HUES64 (cell line): ENCODE results near the gene EGFLAM. TPM values are rescaled to one million over a fixed set of nuclear protein-coding genes. Genes with fewer than 3 reads are reported as not detected.

ENCODE experiments used
- H3K27ac ChIP-seq: 2 replicates; pipeline ENCODE4 v1.7.0; 2013; ENCODE audit warnings: low read depth, low read length, inconsistent platforms
- H3K27me3 ChIP-seq: 2 replicates; pipeline ENCODE4 v1.6.1; 2013; ENCODE audit warnings: mild to moderate bottlenecking, low read length; ENCODE audit not compliant: insufficient read depth
- H3K36me3 ChIP-seq: 2 replicates; pipeline ENCODE4 v1.6.1; 2013; ENCODE audit warnings: mild to moderate bottlenecking, low read length; ENCODE audit not compliant: insufficient read depth
- H3K4me1 ChIP-seq: 2 replicates; pipeline ENCODE4 v1.6.1; 2013; ENCODE audit warnings: mild to moderate bottlenecking, low read length, moderate library complexity; ENCODE audit not compliant: insufficient read depth
- H3K4me3 ChIP-seq: 2 replicates; pipeline ENCODE4 v1.5.1; 2013; ENCODE audit warnings: mild to moderate bottlenecking, low read length, moderate library complexity
- H3K9ac ChIP-seq: 2 replicates; pipeline ENCODE4 v1.6.1; 2013; ENCODE audit warnings: mild to moderate bottlenecking, low read depth, low read length
- H3K9me3 ChIP-seq: 2 replicates; pipeline ENCODE4 v1.6.1; 2013; ENCODE audit warnings: low read depth, low read length; ENCODE audit not compliant: insufficient read depth
- WGBS: fragments of 150-250, 120-280 bp; methylation state at CpG from one replicate; pipeline ENCODE4 v1.1.7; 2013; ENCODE audit warnings: missing lambda C conversion rate; 5-methylcytosine and 5-hydroxymethylcytosine counted together
- polyA plus RNA-seq, 2 experiments: library from polyadenylated mRNA; stranded (reverse); fragments of 50-300 nt; gene quantifications; one replicate each; pipeline ENCODE4 v1.2.3, GENCODE V29; 2013

EGFLAM gene
- polyA plus RNA-seq (2013, experiment 1 of 2) = 3.0 TPM
- 2.3 TPM for polyA plus RNA-seq (2013, experiment 2 of 2)

DNA sequence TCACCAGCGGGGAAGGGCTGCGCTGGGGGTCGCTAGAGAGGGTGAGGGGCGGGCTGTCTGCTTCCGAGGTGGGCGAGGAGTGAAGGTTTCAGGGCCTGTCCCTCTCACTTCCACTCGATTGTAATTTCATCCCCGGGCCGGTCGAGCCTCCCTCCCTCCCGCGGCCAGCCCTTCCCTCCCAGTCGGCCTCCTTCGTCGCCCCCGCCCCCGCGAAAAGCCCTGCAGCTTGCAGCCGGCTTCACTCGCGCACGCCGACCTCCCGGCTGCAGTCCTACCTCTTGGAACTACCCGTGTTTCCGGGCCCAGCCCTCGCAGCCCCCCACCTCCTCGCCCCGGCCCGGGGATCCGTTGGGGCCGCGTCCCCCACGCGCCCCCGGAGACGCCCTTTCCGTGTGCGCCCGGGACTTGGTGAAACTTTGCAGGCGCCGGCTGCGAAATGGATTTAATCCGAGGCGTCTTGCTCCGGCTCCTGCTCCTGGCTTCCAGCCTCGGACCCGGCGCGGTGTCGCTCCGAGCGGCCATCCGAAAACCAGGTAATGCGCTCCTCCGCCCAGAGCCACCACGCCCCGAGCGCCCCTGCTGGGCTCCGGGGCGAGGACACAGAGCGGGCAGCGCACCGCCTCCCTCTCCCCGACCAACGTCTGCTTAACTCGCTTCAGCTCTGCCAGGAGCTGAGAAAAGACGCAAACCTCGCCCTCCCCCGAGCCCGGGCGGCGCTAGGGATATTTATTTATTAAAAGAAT lies at the start of gene EGFLAM:
Gene EGFLAM (plus strand): TSS at position 241 of the 743 bp plus-strand sequence. CDS start 196 bp downstream, at position 437.
- under 1% methylated on average over 71 of the region's 73 CpGs for WGBS
- Histone ChIP-seq H3K27me3 (peaks cover 94% of the 10 kb centered on the region), H3K27ac (no peak within 1 kb of the TSS), H3K9ac (peak within 1 kb of the TSS; percentile 31; the same call in 1 of the 2 replicates), H3K9me3 (peaks cover 4% of the 10 kb centered on the region; the same call in 1 of the 2 replicates), H3K4me3 (peak within 1 kb of the TSS; percentile 57), H3K36me3 (no peaks in the 10 kb centered on the region), H3K4me1 (peaks cover 20% of the 10 kb centered on the region)

DNA sequence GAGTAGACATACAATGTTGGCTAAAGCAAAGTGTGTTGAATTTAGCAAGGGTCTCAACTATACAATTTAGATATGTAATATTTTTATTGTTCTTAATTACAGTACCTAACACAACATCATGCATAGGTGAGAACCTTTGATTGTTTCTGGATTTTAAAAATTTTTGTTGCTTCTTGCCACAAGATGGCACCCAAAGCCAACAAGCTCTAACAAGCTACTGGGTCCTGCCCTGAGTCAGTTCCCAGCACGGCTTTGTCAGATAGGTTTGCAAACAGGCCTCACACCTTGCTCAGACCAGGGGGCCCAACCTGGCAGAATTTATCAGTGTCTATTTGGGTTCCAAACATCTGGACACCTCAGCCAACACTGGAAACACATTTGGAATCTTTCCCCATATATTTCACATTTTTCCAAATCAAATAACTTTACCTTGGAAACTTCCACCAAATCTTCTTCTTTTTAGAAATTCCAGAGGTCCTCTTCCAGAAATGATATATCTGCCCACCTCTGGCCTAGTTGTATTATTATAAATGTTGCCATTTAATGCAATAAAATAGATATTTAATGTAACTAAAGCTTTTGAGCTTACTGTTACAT lies 49.5 kb upstream of the EGFLAM start:
- WGBS = 15% methylated on average over 1 of the region's 1 CpG
- H3K27me3 ChIP-seq = no peaks in the 10 kb centered on the region
- no peak overlapping the region for H3K9ac ChIP-seq

DNA sequence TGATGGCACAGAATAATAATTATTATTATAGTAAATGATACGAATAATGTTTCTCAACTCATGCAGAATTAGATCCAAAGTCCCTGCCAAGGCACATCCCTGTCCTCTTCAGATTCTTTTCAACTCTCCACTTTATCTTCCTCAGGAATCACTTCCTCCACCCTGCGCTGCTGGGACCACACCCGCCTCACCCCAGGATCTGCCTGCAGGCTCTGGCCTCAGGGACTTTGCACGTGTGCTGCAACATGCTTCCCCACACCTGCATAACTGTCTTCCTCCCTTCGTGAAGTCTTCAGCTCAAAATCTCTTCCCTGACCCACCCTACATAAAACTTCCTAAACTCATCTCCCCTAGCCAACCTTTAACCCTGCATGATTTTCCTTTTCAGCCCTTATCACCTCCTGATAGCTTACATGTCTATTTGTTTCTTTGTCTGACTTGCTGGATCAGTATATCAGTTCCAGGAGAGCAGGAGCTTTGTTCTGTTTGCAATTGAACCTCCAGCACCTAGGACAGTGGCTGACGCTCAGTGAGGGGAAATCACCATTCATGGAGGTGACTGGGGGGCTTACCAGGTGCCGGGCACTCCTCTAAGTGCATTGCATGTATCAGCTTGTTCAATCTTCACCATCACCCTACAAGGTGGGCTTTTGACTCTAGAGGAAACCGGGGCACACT lies 47.5 kb upstream of the EGFLAM start:
- Histone ChIP-seq H3K4me1 (no peaks in the 10 kb centered on the region), H3K9me3 (no peaks in the 10 kb centered on the region), H3K27ac (no peak overlapping the region), H3K36me3 (no peaks in the 10 kb centered on the region), H3K27me3 (no peaks in the 10 kb centered on the region), H3K4me3 (no peak overlapping the region), H3K9ac (no peak overlapping the region)
- WGBS = 87% methylated on average over 8 of the region's 8 CpGs

More for the DNA sequence above, 49.5 kb upstream of the EGFLAM start:
- Histone ChIP-seq H3K27ac (no peak overlapping the region), H3K9me3 (no peaks in the 10 kb centered on the region), H3K36me3 (no peaks in the 10 kb centered on the region), H3K4me3 (no peak overlapping the region), H3K4me1 (no peaks in the 10 kb centered on the region)

DNA sequence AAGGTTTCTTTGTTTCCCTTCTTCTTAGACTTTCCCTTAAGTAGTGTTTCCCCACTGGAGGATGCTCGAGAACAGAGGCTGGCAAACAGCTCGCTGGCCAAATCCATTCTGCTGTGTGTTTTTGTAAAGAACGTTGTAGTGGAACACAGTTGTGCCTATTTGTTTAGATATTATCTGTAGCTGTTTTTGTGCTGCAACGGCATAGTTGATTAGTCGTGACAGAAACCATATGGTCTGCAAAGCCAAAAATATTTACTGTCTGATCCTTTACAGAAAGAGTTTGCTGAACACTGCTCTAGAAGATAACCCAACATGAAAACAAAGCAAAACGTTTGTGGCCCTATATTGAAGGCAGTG lies 47.0 kb upstream of the EGFLAM start:
- H3K27me3 ChIP-seq = no peaks in the 10 kb centered on the region
- no peak overlapping the region for H3K27ac ChIP-seq
- no peak overlapping the region for H3K9ac ChIP-seq
- 93% methylated on average over 6 of the region's 6 CpGs for WGBS
- H3K36me3 ChIP-seq = no peaks in the 10 kb centered on the region
- no peak overlapping the region for H3K4me3 ChIP-seq
- H3K9me3 ChIP-seq = no peaks in the 10 kb centered on the region
- H3K4me1 ChIP-seq = no peaks in the 10 kb centered on the region

DNA sequence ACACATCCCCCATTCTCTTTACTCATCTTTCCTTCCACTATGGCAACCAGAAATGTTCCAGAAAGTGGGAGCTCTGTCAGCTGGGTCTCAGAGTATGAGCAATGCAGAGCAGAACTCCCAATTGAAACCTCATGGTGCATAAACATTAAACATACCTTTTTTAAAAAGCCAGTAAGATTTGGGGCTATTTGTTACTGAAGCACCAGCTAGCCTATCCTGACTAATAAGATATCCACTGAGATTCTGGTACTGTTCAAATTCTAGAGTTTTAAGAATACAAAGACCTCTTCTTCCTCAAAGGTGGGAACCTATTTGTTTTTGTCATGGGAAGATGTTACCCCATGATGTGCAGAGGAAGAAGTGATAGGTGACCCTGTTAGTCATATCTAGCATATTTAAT lies 46.1 kb upstream of the EGFLAM start:
- H3K27me3 ChIP-seq = no peaks in the 10 kb centered on the region
- no peaks in the 10 kb centered on the region for H3K36me3 ChIP-seq
- no peak overlapping the region for H3K9ac ChIP-seq
- H3K4me3 ChIP-seq = no peak overlapping the region
- no peaks in the 10 kb centered on the region for H3K4me1 ChIP-seq
- no peaks in the 10 kb centered on the region for H3K9me3 ChIP-seq
- no peak overlapping the region for H3K27ac ChIP-seq

DNA sequence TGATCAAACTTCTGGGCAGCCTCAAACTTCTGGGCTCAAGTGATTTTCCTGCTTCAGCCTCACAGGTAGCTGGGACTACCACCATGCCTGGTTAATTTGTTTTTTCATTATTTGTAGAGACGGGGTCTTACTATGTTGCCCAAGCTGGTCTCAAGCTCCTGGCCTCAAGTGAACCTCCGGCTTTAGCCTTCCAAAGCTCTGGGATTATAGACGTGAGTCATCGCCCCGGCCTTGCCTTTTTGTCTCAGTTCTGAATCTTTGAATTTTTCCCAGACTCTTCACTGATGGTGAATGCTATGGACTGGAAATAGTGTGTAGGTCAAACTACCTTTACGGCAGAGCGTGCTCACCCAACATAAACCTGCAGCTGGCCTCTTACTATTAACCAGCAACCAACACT lies 32.3 kb upstream of the EGFLAM start:
- no peak overlapping the region for H3K27ac ChIP-seq
- WGBS = 92% methylated on average over 7 of the region's 7 CpGs
- H3K9me3 ChIP-seq = no peaks in the 10 kb centered on the region
- H3K36me3 ChIP-seq = no peaks in the 10 kb centered on the region
- H3K4me1 ChIP-seq = no peaks in the 10 kb centered on the region
- no peak overlapping the region for H3K4me3 ChIP-seq
- no peaks in the 10 kb centered on the region for H3K27me3 ChIP-seq
- H3K9ac ChIP-seq = no peak overlapping the region

DNA sequence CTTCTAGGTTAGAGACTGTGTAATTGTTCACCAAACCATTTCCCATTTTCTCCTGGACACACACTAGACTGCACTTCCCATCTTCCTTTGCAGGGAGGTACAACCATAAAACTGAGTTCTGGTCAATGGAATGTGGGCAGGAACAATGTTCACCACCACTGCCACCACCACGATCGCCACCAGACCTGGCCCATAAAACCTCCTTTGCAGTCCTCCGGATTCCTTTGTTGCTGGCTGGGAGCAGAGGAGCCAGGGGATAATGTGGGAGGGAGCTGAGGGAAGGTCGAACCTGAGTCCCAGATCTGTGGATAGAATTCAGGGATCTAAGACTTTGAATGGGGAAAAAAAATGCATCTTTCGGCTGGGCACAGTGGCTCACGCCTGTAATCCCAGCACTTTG lies 29.4 kb upstream of the EGFLAM start:
- WGBS = 87% methylated on average over 6 of the region's 6 CpGs
- Histone ChIP-seq H3K9ac (no peak overlapping the region), H3K27me3 (no peaks in the 10 kb centered on the region), H3K36me3 (no peaks in the 10 kb centered on the region), H3K9me3 (no peaks in the 10 kb centered on the region), H3K27ac (no peak overlapping the region), H3K4me1 (no peaks in the 10 kb centered on the region), H3K4me3 (no peak overlapping the region)

DNA sequence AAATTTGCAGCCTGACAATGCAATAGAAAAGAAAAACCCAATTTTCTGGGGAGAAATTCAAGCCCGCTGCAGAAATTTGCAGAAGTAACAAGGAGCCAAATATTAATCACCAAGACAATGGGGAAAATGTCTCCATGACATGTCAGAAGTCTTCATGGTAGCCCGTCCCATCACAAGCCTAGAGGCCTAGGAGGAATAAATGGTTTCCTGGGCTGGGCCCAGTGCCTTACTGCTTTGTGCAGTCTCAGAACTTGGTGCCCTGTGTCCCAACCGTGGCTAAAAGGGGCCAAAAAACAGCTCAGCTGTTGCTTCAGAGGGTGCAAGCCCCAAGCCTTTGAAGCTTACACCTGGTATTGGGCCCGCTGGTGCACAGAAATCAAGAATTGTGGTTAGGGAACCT lies 23.6 kb upstream of the EGFLAM start:
- 92% methylated on average over 4 of the region's 4 CpGs for WGBS
- no peak overlapping the region for H3K9ac ChIP-seq
- H3K4me1 ChIP-seq = no peaks in the 10 kb centered on the region
- H3K27ac ChIP-seq = no peak overlapping the region
- no peak overlapping the region for H3K4me3 ChIP-seq
- no peaks in the 10 kb centered on the region for H3K36me3 ChIP-seq
- no peaks in the 10 kb centered on the region for H3K27me3 ChIP-seq
- 0 out of 2 replicates have a peak, but pooled peaks cover 8% of the 10 kb centered on the region for H3K9me3 ChIP-seq

DNA sequence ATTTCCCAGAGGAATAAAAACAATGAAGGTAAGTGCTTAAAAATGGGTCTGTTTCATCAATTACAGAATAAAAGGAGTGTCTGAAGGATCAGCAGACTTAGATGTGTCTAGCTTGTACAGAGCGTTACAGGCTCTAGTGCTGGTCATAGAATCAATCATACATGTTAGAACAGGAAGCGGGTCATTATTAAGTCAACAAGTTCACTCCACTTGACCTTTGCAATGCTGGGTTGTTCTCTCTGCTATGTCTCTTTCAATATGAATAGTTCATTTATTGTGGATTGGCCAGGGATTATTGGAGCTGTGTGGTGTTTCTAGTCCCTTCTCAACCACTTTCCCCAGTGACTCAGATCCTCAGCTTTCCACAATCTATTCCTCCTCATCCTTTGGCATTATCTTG lies 20.7 kb upstream of the EGFLAM start:
- WGBS = 94% methylated on average over 1 of the region's 2 CpGs
- Histone ChIP-seq H3K9ac (no peak overlapping the region), H3K27me3 (no peaks in the 10 kb centered on the region), H3K4me3 (no peak overlapping the region), H3K36me3 (no peaks in the 10 kb centered on the region), H3K27ac (no peak overlapping the region), H3K4me1 (no peaks in the 10 kb centered on the region), H3K9me3 (0 out of 2 replicates have a peak, but pooled peaks cover 8% of the 10 kb centered on the region)

DNA sequence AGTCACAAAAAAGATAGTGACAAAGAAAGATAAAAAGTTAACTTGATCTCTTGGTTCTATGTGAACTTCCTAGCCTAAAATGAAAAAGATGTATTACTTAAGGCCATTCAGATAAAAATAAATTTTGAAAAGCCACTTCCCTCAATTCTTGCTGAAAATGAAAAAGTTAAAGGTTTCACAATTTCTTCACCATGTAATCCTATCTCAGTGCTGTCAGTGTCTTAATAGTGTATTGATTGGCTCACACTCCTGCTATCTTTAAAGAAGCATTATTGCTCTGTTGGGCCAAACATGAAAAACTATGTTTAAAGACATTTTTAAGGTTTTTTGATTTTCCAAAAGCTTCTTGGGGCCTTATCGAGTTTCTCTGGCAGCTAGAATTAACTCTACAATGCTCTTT lies 18.1 kb upstream of the EGFLAM start:
- Histone ChIP-seq H3K9me3 (0 out of 2 replicates have a peak, but pooled peaks cover 4% of the 10 kb centered on the region), H3K27me3 (no peaks in the 10 kb centered on the region), H3K27ac (no peak overlapping the region), H3K4me3 (no peak overlapping the region), H3K36me3 (no peaks in the 10 kb centered on the region), H3K4me1 (no peaks in the 10 kb centered on the region), H3K9ac (no peak overlapping the region)
- 94% methylated on average over 1 of the region's 1 CpG for WGBS

DNA sequence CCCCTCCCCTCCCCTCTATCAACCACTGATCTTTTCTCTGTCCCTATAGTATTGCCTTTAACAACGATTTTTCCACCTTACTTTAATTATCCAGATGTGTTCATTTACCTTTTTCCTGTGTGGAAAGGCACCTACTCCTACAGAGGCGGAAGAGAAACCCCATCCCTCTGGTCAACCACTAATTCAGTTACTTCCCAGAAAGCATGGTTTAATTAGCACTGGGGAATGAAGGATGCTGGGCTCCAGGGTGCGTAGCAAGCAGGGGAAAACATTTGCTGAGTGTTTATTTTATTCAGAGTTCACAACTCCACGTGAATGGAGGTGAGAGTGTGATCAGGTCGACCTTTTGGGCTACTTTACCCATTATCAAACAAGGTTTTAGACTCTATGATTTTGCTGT lies 16.7 kb upstream of the EGFLAM start:
- H3K9me3 ChIP-seq = no peaks in the 10 kb centered on the region
- H3K4me1 ChIP-seq = no peaks in the 10 kb centered on the region
- no peaks in the 10 kb centered on the region for H3K27me3 ChIP-seq
- H3K4me3 ChIP-seq = no peak overlapping the region
- no peak overlapping the region for H3K9ac ChIP-seq
- no peak overlapping the region for H3K27ac ChIP-seq
- H3K36me3 ChIP-seq = no peaks in the 10 kb centered on the region
- WGBS = 83% methylated on average over 5 of the region's 5 CpGs
